GM19395 (cell line): ENCODE results near the gene S100Z.
"Not testable (repeated sequence)": the region's sequence is repeated elsewhere in the genome, so short reads cannot be mapped to it uniquely, and the experiment has no call there.

Source experiments
- ATAC-seq: cut with Tn5 transposase; IDR thresholded peaks from one replicate; pipeline ENCODE4 v1.9.1; 2021; ENCODE audit warnings: mild to moderate bottlenecking, moderate library complexity; ENCODE audit not compliant: unreplicated experiment

Gene S100Z

DNA sequence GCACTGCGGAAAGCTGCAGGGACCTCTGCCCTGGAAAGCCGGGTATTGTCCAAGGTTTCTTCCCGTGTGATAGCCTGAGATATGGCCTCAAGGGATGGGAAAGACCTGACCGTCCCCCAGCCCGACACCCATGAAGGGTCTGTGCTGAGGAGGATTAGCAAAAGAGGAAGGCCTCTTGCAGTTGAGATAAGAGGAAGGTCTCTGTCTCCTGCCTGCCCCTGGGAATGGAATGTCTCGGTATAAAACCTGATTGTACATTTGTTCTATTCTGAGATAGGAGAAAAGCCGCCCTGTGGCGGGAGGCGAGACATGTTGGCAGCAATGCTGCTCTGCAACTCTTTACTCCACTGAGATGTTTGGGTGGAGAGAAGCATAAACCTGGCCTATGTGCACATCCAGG is 95.4 kb downstream of the S100Z start:
- not testable (repeated sequence) for ATAC-seq

DNA sequence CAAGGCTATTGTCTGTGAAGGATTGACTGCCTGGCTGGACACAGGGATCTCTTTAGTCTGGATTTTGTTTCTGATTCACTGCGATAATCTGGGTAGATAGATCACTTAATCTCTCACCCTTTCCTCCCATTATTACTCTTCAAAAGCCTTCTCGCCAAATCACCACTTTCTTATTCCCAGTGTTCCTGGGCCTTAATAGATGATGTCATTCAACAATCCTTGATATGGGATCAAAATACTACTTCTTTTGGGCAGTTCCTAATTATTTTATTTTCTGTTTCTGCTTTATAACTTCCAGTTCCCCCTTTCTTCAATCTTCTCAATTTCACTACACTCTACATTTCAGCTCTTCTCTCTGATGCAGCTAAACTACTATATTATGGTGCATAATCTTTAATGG is 96.3 kb downstream of the S100Z start:
- no peak for ATAC-seq

DNA sequence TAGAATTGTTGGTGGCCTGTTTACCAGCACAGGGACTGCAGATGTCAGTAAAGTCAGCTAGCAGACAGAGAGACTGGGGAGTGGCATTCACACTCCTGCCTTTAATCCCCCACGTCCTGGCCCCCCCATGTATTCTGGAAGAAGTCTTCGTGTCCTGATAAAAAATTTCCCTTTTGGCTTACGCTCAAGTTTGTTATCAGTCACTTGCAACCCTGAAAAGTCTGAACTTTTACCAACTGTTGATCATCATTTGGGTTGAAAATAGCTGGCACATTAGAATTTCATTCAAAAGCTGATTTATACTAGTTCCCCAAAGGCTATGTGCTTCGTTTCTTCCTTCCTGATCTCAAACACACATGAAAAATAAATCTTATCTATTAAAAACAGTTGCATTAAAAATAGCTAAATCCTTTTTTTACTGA is 97.3 kb downstream of the S100Z start:
- ATAC-seq: no peak

DNA sequence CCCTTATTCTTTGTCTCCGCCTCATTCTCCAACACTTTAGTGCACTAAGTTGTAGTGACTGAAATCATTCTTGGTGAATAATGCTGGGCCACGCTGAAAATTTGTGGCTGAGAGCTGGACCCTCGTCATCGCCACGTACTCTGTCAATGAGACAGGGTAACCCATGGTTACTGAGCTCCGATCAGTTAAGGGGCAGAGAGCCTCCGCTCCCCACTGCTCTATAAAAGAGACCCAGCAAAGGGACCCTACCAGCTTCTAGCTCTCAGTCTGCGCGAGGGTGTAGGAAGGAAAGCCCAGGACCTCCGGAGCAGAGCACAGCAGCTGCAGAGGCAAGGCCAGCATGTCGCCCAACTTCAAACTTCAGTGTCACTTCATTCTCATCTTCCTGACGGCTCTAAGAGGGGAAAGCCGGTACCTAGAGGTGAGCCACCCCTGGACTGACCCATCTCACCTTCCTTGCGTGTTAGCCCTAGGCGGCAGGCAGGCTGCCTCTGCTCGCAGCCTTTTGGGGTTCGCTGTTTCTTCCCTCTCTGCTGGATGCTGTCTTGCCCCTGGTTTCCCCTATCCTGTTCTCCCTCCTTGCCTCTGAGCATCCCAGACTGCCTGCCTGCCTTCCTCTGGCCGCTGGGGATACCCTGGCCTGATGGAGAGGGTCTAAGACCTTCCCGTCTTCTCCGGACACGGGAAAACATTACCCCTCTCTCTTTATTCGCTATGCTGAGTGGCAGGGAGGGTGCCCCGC is 103.2 kb downstream of the S100Z start, which contains the start of gene CRHBP:
TSS of gene CRHBP (plus strand) at position 251 of the 742 bp plus-strand sequence. CDS start at position 341, 90 bp downstream.
- ATAC-seq: no peak

DNA sequence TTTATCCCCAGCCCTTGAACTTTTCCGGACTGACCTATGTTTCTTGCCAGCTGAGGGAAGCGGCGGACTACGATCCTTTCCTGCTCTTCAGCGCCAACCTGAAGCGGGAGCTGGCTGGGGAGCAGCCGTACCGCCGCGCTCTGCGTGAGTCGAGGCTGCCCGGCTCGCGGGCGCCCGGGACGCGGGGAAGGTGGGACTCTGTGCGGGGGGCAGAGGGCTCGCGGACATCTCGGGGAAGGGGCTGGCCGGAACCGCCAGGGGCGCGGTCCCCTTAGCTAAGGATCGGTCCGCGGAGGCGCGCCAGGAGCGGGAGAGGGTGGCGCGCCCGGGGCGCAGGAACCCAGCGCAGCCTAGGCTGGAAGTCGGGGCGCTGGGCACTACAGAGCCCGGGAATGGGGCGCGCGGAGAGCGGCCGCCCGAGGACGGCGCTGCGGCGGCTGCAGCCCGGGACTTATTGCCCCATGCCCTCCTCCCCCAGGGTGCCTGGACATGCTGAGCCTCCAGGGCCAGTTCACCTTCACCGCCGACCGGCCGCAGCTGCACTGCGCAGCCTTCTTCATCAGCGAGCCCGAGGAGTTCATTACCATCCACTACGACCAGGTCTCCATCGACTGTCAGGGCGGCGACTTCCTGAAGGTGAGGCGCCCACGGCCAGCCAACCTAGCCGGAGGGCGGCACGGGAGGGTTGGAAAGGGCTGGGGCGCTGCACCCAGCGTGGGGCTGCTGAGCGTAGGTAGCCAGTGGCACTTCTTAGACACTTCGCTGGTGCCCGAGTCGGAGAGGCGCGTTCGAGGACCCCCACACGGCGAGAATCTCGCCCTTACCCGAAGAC is 104.0 kb downstream of the S100Z start:
- no peak for ATAC-seq

DNA sequence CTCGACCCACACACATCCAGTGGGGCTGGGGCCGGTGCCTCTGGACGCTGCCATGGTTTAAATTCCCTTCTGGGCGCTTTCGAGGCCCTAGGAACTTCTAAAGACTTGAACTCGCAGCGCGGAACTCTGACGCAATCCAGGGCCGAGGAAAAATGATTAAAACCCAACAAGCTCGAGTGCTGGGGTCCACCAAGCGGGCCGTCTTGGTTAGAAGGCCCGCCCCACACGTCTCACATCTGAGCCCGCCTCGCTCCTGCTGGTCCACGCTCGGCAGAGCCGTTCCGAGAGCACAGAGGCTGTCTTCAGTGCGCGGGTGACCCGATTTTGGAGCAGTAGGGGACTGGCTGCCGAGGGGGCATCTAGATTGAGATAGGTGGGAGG is 104.6 kb downstream of the S100Z start:
- ATAC-seq: no peak

DNA sequence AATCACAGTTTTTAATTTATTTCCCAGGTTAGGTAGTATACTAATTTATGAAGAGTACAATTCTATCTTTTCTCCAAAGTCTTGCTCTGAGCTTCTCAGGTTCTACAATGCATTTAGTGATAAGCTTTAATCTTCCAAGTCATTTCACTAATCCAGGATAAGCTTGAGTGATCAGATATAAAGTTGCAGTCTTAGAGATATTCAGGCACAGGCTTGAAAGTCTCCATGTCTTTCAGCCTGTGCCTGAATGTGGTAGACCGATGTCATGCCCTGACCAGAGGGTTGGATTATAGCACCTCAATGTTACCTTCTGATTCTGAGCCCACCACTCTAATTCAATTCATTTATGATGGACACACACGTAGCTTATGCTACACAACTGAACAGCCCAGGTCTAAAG is 106.2 kb downstream of the S100Z start:
- no peak for ATAC-seq

DNA sequence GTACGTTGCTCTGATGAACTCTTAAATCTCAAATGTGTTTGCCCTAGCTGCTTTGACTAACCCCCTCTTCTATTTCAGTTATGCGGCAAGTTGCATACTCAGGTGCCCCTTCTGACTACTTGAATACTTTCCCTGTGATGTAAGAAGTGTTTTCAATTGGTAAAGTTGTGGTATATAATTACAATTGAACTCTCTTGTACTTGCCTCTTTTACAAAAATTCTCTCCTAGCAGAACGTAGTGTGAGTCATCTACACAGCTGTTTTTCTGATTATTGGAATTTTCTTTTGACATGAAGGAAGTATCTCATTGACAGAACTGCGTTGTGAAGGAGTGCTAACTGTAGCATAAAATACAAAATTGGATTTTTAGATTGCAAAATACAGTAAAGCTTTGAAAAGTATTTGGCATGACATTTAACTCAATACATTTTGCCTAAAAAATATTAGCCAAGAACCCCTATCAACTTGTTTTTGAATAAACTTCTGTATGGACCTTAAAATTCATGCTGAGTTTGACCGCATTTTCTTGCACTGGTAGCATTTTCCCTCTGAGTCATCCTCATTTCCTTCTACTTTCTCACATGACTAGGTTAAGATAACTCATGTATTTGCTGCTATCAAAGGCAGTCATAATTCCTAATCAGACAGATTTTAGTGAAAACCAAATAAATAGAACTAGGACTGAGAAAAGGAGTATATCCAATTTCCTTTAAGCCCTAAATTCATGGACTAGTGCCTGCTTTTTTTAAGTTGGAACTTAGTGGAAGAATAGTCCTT is 109.4 kb downstream of the S100Z start:
- ATAC-seq: no peak

DNA sequence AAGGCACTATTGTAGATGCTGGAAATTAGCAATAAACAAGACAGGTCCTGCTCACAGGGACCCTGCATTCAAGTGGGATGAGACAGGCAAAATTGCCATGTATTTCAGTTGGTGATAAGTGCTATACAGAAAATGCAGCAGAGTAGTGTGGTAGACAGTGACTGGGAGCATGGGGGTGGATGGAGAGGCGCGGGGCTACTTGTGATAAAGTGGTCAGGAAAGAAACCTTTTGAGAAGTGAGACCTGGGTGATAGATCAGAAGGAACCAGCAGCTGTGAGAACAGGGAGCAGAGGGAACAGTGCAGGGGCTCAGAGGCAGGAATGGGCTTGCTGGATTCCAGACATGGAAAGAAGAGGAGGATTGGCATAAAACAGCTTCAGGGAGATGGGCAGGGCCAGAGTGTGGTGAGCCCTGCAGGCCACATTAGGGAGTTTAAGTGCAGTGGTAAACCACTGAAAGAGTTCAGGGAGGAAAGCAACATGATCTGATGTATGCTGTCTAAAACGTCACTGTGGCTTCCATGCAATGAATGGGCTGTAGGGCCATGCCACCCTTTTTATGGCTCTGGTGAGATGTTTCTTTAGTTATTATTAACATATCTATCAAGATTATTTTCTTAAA is 110.3 kb downstream of the S100Z start:
- peak; percentile 80 for ATAC-seq

DNA sequence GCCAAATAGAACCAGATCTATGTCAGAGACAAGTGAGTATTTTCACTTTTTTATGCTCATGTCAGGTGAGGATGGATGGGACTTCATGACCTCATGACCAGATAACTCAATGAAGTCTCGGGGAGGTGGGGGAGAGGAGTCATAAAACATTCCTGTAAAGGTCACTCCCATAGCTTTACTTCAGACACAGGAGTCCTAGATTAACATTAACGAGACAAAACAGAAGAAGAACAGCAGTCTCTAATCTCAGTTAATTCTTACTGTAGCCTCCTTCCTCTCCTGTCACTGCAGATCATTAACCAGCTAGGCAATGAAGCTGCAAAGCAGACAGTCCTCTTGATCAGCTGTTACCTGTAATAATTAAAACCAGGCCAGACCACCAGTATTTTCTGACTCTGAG is 114.2 kb downstream of the S100Z start:
- ATAC-seq: no peak
